GM19099 (cell line): ENCODE data around the gene F5.

Source experiments
- POLR2A ChIP-seq: IDR thresholded peaks from 3 replicates; pipeline ENCODE4 v1.6.1; 2011; ENCODE audit warnings: low read depth; ENCODE audit not compliant: insufficient read length; ENCODE audit errors: extremely low read depth

F5 gene

DNA sequence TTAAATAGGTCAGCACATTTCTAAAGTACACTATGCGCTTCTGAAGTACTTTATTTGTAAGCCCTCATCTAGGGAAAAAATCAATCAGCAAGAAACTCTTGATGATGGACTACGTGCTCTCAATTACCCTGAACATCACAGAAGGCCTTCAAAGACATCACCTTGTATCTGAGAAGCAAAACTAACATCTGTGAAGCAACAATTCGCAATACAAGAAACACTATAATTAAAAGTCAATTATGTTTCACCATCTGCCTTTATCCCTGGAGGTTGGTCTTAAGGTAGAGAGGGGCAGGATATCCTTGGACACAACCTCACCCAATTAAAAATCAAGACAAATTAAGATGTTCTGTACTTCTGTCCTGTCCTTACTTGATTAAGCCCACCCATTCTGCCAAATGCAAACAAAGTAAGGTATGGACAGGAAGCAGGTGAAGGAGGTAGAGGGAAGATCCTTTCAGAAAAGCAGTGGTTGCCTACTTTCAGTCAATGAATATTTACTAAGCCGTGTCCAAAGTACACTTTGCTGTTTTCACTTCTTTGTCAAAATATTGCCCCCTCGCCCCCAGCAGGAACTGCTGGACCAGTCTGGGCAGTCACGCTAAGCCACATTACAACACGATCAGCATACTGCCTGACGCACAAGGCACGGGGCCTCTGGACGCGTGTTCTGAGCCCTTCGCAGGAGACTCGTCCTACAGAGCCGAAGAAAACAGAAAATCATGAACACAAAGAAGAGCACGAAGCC is 101.4 kb downstream of the F5 start:
- TF ChIP-seq POLR2A = no peak

DNA sequence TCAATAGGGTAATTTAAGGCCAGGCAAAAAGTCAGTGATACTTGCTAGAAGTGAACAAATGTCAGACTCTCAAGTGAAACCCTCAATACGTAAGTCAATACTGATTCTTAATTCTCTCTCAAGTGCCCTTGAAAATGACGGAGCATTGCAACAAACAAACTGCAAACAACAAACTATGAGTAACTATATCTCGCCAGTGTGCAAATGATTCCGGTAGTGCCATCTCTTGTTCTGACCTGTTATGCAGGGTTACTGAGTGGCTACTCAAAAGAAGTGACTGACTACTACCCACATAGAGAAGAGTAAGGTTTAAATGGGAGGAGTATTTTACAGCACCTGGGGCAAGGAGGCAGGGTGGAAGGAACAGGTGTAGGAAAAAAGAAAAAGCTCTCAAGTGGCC is 102.2 kb downstream of the F5 start:
- no peak for TF ChIP-seq POLR2A

DNA sequence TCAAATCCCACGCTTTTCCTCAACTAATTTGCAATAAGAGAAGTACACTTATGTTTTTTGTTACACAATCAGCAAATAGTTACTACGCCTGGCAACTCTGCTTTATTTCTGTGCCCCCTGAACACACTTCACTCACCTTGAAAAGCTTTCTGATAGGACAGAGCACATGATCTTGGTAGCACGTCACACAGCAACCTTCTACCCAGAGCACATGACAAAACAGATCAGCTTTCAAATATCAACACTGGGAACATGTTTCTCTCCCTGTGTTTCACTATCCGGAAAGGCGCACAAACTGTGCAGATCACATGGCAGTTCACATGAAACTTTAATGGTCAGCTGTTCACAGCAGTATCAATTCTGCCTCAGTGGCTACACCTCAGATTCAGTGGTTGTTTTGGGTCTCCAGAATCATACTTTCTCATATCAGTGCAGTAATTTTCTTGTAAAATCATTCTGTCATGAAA is 102.7 kb downstream of the F5 start:
- TF ChIP-seq POLR2A = no peak

DNA sequence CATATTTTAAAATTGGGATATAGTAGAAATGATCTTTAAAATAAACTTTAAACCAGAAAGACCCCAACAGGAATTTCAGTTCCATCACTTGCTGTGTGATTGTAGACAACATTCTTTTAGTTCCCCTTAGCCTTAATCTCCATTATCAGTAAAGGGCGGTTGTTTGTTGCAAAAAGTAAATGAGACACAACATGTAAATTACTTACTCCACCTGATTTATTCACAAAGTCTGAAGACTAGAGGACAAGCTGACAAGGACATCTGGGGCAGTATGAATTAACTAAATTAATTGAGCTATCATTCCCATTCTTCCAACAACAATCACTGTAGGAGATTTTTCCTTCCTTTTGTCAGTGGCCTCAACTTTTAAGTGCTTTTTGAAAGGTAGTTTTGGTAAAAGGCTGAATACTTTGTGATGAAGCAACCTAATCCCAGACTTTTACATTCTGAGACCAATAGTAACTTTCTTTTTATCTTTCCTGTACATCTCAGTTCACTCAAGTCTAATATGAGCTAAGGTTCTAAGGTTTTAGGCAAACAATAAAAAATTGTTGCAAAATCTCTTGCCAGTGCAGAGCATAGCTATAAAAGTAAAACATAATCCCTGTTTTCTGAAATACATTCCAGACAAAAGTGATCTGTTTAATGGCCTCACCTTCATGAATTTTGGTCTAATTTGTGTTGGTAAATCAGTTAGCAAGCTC is 106.8 kb downstream of the F5 start:
- no peak for TF ChIP-seq POLR2A

DNA sequence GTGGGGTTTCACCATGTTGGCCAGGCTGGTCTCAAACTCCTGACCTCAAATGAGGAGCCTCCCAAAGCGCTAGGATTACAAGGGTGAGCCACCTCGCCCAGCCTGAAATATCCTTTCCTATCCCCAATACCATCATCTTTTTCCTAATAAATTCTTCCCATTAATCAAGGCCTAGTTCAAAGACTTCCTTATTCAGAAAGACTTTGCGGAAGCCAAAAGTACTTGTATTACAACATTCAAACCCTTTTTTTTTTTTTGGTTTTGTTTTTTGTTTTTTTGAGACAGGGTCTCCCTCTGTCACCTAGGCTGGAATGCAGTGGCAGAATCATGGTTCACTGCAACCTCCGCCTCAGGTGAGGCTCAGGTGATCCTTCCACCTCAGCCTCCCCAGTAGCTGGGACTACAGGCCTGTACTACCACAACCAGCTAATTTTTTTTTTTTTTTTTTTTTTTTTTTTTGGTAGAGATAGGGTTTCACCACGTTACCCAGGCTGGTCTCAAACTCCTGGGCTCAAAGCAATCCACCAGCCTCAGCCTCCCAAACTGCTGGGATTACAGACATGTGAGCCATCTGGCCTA is 108.1 kb downstream of the F5 start:
- TF ChIP-seq POLR2A = no peak

DNA sequence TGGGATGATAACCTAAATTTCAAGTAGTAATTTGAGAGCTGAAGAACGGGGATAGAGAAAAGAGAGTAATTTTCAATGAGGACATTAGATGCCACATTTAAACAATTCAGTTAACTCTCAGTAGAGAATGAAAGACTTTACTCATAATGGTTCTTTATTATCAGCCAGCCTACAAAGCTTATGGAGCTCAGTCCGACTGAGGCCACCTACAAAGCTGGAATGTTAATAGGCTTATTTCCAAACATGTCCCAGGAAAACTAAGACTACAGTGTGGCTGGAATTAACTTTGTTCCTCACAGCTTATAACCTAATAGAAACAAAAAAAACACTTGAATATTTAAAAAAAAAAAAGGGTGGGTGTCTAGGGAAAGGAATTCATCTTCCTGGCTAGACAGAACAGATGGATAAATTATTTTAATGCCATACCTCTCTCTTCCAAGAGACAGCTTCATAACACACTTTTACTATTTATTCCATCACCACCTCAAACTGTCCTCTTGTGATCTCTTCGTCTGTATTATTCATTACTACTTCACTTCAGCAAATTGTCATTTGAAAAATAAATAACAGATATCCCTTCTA is 110.4 kb downstream of the F5 start:
- TF ChIP-seq POLR2A = no peak

DNA sequence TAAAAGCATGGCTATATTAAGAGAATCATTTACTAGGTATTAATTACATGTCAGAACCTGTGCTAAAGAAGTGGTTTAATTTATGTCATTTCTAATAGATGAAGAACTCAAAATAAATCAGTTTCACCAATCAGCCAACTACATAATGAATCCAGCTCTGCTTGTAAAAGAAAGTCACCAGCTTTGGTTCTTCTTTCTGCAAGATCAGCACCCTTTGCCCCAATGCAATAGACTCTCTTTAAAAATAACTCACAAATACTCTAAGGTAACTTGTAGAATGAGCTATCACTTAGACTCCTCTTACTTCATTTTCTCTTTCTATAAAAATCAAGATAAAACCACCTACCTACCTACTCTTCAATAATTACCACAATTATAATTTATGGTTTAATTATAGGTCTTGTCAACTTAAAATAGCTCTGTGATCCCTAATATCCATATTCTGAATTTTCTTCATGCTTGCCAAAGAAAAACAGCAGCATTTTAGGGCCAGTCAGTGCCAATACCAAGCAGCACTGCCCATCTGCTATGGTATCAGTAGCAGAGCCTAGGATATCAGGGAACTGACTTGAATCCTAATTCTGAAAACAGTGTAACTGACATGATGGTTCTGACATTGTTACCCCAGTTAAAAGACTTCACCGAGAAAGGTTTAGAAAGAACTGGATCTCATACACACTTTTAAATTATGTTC is 111.8 kb downstream of the F5 start:
- TF ChIP-seq POLR2A = no peak

DNA sequence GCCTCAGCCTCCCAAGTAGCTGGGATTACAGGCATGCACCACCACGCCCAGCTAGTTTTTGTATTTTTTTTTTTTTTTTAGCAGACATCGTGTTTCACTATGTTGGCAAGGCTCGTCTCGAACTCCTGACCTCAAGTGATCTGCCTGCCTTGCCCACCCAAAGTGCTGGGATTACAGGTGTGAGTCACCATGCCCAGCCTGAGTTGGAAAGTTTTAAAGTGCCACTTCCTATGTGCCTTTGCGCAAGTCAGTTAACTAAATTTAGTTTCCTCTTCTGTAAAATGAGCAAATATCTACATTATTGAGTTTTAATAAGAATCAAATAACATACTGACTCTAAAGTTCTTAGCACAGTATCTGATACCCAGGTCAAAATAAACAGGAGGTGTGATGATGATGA is 112.9 kb downstream of the F5 start:
- TF ChIP-seq POLR2A = no peak

DNA sequence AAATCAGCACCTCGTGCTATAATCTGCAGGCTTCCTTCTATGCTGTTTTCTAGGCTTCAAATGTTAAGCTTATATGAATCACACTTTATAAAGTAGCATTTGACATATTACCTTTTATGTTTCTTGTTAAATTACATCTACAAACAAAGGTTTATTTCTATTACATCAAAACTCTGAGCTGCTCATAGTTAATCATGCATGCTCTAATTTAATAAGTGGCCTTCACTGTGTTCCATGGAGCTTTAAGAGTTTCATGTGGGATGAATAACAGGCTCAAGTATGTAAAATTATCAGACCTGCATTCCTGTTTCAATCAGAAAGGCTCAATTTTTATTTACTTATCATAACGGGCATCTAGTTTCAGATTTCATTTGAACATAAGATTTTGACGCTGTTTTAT is 113.5 kb downstream of the F5 start:
- TF ChIP-seq POLR2A = no peak

DNA sequence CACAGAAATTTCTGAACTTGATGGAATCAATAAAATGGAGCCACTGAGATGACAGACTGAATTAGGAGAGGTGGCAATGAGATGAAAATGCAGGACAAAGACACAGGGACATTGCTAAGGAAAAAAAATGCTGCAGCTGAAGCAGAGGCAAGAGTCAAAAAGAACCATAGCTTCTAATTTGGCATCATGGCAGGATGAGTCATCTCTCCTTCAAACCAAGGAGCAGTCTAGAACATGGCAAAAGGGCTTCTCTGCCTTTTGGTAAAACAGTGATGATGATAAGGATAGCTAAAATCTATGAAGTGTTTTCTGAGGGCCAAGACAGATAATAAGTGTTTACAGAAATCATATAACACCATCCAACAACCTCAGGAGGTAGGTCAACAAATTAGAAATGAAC is 117.3 kb downstream of the F5 start:
- TF ChIP-seq POLR2A = no peak

DNA sequence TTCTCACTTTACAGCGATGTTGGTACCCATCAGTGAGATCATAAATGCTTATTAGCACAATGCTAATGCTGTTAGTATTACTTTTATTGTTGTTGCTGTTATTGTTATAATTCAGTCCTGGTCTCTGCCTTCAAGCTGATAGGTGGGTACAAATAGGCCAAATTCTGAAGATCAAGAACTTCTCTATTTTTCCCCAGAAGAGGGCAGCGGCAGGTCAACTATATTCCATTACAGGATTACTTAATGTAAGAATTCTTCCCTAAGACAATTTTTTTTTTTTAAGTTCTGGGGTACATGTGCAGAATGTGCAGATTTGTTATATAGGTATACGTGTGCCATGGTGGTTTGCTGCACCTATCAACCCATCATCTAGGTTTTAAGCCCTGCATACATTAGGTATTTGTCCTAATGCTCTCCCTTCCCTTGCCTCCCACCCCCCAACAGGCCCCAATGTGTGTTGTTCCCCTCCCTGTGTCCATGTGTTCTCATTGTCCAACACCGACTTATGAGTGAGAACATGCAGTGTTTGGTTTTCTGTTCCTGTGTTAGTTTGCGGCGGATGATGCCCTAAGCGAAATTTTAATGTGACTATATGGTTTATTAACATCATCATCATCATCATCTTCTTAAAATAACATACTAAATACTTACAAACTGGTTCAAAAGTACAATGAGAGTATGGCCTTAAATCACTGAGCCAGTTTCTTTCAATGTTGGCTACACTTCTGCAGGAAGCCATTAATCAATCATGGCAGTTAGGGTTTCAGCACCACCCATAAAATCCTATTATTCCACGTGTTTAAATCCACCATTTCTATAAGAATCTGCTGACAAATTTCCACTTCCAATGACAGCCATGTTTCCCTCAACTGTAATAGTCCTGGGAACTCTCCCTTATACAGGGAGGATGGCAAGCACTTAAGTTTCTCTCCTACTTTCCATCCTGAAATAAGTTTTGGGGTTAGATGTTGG is 119.7 kb downstream of the F5 start:
- no peak for TF ChIP-seq POLR2A

DNA sequence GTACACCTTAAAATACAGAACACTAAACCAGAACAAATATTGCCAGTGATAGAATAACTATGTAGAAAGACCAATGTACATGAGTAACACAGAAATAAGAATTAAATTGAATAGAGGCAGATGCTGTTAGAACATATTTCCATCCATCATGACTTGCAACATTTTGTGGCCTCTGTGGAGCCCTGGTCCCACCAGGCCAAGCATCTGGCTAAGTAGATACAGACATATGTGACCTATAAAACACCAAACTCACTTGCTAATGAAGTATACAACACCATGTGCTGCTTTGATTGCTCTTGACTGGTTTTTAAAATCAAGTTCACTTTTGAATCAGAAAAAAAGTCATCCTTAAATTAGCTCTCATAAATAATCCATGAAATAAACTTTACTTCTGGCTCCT is 121.0 kb downstream of the F5 start:
- no peak for TF ChIP-seq POLR2A
